Stimulated activated CD4-positive, alpha-beta T cell treated with anti-CD3 and anti-CD28 coated beads, Interleukin-2, amount 100 ng/mL, for 48 hours (primary cell): Measurements from ENCODE around the gene ZNF784.
A peak's percentile ranks its signal among the peaks of the same experiment; 100 is the strongest.

Experiments used
- DNase-seq, 2 donors: peaks; one replicate each; pipeline ENCODE4 v3.0.0-alpha.2; 2020

The ZNF784 gene

DNA sequence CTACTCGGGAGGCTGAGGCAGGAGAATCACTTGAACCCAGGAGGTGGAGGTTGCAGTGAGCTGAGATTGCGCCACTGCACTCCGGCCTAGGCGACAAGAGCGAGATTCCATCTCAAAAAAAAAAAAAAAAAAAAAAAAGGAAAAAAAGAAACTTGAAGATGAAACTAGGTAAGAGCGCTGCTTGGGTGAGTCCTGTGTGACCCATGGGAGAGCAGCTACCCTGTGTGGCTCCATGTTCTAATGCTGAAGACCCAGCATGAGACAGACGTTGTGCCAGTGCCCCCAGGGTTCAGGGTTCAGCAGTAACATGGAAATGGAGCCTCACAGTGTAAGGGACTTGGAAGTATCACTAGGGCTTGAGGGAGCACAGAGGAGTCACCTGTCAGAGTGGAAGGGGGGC lies 5.9 kb downstream of the ZNF784 start:
- DNase-seq, result no peak

GRCh38 chr19:55617426-55617825 lies 6.9 kb downstream of the ZNF784 start:
- no peak for DNase-seq

- no peak for DNase-seq
Observed at GRCh38 chr19:55616395-55616875, 7.9 kb downstream of the ZNF784 start.

- DNase-seq, result no peak
Observed at GRCh38 chr19:55615543-55616394, 8.6 kb downstream of the ZNF784 start.

DNA sequence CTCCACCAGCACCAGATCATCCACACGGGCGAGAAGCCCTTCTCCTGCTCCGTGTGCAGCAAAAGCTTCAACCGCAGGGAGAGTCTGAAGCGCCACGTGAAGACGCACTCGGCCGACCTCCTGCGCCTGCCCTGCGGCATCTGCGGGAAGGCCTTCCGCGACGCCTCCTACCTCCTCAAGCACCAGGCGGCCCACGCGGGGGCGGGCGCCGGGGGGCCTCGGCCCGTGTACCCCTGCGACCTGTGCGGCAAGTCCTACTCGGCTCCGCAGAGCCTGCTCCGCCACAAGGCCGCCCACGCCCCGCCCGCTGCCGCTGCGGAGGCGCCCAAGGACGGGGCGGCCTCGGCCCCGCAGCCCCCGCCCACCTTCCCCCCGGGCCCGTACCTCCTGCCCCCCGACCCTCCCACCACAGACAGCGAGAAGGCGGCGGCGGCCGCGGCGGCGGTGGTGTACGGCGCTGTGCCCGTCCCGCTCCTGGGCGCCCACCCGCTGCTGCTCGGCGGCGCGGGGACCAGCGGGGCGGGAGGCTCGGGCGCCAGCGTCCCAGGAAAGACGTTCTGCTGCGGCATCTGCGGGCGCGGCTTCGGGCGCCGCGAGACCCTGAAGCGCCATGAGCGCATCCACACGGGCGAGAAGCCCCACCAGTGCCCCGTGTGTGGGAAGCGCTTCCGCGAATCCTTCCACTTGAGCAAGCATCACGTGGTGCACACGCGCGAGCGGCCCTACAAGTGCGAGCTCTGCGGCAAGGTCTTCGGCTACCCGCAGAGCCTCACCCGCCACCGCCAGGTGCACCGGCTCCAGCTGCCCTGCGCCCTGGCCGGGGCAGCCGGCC lies 9.4 kb downstream of the ZNF784 start:
- DNase-seq, result no peak

DNA sequence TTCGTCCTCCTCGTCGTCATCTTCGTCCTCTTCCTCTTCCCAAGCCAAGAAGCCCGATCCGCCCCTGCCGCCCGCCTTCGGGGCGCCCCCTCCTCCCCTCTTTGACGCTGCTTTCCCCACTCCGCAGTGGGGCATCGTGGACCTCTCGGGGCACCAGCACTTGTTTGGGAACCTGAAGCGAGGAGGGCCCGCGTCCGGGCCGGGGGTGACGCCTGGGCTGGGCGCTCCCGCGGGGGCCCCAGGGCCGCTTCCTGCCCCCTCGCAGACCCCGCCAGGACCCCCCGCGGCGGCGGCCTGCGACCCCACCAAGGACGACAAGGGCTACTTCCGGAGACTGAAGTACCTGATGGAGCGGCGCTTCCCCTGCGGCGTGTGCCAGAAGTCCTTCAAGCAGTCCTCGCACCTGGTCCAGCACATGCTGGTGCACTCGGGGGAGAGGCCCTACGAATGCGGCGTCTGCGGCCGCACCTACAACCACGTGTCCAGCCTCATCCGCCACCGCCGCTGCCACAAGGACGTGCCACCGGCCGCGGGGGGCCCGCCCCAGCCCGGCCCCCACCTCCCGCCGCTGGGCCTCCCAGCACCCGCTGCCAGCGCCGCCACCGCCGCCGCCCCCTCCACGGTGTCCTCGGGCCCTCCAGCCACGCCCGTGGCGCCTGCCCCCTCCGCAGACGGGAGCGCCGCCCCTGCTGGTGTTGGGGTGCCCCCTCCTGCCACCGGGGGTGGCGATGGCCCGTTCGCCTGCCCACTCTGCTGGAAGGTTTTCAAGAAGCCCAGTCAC lies 10.2 kb downstream of the ZNF784 start:
- DNase-seq, result no peak

GRCh38 chr19:55613396-55613795 lies 11.0 kb downstream of the ZNF784 start:
- DNase-seq, result no peak

DNA sequence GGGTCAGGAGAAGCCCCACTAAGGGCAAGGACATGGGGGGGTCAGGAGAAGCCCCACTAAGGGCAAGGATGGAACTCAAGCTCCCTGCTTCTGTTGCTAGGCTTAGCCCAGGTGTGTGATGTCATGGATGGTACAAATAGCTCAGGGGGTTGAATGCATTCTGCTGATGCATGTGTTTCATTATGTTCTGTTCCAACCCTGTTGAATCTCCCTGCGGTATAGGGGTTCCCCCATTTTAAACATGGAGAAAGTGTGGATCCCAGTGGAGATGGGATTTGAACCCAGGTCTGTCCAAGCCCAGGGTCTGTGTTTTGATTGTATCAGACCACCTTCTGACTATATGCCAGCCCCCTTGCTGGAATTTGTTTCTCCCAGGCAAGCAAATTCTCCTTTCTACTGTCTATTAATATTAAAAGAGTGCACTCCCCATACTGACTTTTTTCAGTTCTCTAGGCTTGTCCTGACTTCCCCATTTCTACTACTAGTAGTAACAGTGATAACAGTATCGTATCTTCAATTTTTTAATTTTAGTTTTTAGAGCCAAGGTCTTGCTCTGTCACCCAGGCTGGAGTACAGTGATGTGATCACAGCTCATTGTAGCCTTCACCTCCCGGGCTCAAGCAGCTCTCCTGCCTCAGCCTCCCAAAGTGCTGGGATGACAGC lies 12.3 kb downstream of the ZNF784 start:
- no peak for DNase-seq

GRCh38 chr19:55611300-55611982 lies 12.9 kb downstream of the ZNF784 start:
- no peak for DNase-seq

DNA sequence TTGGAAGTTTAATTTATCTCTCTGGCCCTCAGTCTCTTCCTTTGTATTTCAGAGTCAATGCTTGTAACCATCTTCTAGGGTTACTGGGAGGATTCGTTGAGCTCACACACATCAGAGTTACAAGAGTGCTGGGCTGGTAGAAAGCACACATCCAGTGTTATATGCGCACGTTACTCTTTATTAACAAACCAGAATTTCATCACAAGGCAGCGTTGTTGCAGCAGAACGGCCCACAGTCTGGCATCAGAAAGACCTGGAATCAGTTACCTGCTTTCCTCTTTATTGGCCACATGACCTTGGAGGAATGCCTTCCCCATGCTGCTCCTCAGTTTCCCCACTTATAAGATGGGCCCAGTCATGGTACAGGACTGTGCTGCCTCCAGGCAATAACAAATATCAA lies 15.0 kb downstream of the ZNF784 start:
- no peak for DNase-seq

DNA sequence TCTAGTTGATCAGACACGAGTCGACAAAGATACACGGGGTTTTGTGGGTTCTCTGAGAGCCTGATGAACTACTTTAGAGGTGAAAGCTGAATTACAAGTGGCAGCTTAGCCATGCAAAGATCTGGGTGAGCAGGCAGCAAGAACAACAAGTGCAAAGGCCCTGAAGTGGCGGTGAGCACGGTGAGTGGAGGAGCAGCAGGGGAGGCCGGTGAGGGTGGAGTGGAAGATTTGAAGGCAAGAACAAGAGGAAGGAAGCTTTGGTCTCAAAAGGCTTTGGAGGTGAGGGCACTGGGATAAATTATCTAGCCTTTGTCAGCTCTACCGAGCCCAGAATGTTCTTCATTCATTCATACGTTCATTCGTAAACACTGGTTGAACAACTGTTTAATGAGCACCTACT lies 17.5 kb downstream of the ZNF784 start:
- DNase-seq, result no peak

DNA sequence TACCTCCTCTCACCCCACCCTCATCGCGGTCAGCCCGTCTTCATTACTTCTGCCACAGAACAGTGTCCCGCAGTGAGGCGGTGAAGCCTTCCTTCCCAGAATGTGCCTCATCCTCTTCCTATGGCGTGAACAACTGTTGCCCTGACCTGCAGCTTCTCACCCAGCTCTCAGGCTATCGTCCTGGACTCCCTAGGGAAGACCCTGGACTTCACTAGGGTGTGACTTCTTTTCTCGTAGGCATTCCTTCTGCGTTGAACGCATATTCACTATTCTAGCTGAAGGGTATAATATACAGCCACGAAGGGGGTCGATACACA lies 17.9 kb downstream of the ZNF784 start:
- no peak for DNase-seq

GRCh38 chr19:55605637-55606470 lies 18.5 kb downstream of the ZNF784 start, which contains the start of gene ZNF865:
Gene ZNF865 (plus strand): TSS chr19:55605647. CDS start chr19:55613619, 7,972 bp downstream.
- DNase-seq, result peak; percentile 58

GRCh38 chr19:55605207-55605636 lies 19.1 kb downstream of the ZNF784 start:
- DNase-seq, result peak; percentile 98 to 99

- DNase-seq, result no peak
Observed at GRCh38 chr19:55603581-55604292, 20.6 kb downstream of the ZNF784 start.

- DNase-seq, result no peak
Observed at GRCh38 chr19:55603115-55603514, 21.3 kb downstream of the ZNF784 start.

GRCh38 chr19:55602104-55603001 lies 22.0 kb downstream of the ZNF784 start:
- no peak for DNase-seq

DNA sequence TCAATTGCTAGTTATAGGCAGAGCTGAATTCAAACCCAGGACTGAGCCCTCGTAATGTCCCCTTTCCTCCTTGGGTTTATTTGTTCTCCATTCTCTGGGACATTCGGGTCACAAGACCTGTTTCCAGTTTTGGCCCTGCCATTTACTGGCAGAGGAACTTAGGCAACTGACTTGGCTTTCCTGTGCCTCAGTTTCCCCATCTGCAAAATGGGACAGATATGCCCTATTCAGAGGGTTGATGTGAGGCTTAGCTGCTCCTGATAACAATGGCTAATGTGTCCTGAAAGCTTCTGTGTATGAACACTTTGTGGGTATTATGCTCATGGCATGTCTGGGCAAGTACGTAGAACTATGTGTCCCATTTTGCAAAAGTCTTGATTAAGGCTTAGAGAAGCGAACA lies 23.3 kb downstream of the ZNF784 start:
- DNase-seq, result no peak

- no peak for DNase-seq
Observed at GRCh38 chr19:55600662-55601028, 23.7 kb downstream of the ZNF784 start.
